ENCODE data around the gene OR6C76.
"Not testable (repeated sequence)": the region's sequence is repeated elsewhere in the genome, so short reads cannot be mapped to it uniquely, and the experiment has no call there.

DNA sequence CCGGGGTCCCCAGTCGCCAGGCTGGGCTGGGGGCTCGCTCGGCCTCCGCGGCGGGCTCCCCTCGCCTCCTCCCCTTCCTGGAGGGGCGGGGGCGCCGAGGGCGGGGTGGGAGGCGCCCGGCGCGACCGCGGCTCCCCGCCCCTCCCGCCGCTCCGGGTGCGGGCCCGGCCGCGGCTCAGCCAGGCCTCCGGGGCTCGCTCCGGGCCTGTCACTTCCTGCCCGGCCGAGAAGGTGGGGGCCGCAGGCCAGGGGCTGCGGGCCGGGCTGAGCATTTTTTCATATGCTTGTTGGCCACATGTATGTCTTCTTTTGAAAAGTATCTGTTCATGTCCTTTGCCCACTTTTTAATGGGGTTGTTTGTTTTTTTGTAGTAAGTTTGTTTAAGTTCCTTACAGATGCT lies 11.2 kb upstream of the OR6C76 start:
- TF ChIP-seq, protein P1, sequence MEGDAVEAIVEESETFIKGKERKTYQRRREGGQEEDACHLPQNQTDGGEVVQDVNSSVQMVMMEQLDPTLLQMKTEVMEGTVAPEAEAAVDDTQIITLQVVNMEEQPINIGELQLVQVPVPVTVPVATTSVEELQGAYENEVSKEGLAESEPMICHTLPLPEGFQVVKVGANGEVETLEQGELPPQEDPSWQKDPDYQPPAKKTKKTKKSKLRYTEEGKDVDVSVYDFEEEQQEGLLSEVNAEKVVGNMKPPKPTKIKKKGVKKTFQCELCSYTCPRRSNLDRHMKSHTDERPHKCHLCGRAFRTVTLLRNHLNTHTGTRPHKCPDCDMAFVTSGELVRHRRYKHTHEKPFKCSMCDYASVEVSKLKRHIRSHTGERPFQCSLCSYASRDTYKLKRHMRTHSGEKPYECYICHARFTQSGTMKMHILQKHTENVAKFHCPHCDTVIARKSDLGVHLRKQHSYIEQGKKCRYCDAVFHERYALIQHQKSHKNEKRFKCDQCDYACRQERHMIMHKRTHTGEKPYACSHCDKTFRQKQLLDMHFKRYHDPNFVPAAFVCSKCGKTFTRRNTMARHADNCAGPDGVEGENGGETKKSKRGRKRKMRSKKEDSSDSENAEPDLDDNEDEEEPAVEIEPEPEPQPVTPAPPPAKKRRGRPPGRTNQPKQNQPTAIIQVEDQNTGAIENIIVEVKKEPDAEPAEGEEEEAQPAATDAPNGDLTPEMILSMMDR (IDR thresholded peaks at IDR 0.05; ENCODE audit: poor library complexity) = not testable (repeated sequence)
- not testable (repeated sequence) for TF ChIP-seq EZH2 (IDR thresholded peaks at IDR 0.05; ENCODE audit: borderline replicate concordance)
